AG09319 (cell line): ENCODE data around the gene EXOC6.

Source experiments
- DNase-seq: peaks from one replicate; pipeline ENCODE4 v3.0.0-alpha.2; 2010; ENCODE audit warnings: low read depth; ENCODE audit errors: extremely low read depth
- TF ChIP-seq, protein P1 (sequence below): IDR thresholded peaks from 2 replicates; pipeline ENCODE4 v1.5.1; 2011; ENCODE audit warnings: low read depth, mild to moderate bottlenecking, inconsistent platforms, low read length, moderate library complexity

The EXOC6 gene

DNA sequence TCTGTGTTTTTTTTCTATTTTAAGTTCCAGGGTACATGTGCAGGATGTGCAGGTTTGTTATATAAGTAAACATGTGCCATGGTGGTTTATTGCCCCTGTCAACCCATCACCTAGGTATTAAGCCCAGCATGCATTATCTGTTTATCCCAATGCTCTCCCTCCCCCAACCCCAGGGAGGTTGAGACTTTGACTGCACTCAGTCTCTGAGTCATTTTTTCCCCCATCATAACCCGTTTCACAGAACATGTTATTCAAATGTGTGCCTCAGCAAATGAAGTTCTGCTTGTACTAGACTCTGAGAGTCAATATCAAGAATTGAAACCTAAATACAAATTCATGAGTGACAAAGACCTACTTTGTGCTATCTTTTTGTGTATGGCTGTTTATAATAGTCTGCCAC, 142.3 kb downstream of the EXOC6 start:
- DNase-seq, result no peak
- TF ChIP-seq, protein P1, sequence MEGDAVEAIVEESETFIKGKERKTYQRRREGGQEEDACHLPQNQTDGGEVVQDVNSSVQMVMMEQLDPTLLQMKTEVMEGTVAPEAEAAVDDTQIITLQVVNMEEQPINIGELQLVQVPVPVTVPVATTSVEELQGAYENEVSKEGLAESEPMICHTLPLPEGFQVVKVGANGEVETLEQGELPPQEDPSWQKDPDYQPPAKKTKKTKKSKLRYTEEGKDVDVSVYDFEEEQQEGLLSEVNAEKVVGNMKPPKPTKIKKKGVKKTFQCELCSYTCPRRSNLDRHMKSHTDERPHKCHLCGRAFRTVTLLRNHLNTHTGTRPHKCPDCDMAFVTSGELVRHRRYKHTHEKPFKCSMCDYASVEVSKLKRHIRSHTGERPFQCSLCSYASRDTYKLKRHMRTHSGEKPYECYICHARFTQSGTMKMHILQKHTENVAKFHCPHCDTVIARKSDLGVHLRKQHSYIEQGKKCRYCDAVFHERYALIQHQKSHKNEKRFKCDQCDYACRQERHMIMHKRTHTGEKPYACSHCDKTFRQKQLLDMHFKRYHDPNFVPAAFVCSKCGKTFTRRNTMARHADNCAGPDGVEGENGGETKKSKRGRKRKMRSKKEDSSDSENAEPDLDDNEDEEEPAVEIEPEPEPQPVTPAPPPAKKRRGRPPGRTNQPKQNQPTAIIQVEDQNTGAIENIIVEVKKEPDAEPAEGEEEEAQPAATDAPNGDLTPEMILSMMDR, result no peak

DNA sequence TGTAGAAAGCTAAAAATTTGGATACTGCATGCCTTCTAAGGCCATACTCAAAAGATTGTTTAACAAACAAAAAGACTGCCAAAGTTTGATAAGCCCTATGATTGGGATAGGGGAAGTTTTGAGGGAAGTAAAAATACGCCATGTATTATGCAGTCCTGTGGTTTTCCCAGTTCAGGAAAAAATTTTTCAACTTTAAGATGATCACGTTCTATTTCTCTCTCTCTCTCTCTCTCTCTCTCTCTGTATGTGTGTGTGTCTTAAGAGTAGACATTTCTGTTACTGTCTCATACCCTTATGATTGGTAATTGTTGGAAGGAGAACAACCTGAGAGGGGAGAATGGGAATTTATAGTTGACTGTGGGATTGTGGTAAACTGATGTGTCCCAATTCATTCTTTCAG, 143.2 kb downstream of the EXOC6 start:
- TF ChIP-seq, protein P1, result no peak
- DNase-seq, result no peak

DNA sequence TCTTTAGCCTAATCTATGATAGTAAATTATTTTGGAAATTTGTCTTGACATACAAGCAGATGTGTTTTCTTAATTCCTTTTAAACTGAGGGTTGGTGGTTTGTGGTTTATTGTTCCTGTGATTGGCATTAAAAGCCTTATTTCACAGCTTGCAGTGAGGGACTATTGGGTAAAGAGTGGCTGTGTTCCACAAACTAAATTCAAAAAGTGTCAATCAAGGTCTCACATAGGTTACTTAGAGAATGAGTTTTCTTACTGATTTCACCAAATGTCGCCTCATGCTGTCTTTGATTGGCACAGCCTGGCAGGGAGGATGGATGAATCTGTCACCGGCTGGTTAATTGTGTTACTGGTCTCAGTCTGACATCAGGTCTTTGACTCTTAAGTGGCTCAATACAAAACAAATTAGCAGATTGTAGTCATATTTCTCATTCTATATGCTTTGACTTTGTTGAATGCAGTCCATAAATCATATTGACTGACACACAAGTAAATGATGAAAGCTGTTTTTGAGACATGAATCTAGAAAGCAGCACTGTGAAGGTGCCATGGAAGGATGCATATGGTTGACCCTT, 145.5 kb downstream of the EXOC6 start:
- DNase-seq, result no peak
- TF ChIP-seq, protein P1, result no peak

DNA sequence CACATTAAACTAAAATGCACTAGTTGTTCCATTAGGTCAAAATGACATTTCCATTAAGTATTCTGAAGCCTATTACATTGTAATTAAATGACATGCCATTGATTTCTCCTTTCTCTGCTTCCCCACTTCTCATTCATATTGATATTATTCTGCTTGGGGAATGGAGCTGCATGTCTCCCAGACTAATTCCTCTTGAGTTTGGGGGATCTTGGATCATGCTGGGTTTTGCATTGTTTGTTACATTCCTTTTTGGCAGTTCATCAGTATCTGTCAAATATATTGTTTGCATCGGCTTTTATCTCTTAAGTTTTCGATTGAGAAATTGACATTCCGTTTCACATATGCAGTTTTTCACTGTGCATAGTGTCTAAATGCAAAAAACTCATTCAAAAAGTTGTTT, 147.2 kb downstream of the EXOC6 start:
- TF ChIP-seq, protein P1, result no peak
- no peak for DNase-seq

DNA sequence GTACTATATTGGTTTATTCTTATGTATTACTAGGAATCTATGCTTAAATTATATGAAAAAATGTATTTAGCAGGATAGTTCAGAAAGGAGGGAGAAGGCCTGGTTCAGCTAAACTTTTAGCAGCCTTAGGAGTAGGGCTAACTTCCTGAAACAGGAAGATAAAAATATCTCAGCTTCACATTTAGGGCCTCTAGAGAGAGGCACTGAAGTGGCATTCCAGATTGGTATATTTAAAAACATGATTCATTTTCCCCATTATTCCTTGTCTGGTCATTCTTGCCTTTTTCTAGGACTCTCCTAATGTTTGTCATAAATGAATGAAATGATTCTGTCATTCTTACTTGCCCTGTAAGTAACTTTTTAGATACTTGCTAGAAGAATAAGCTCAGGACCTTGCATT, 149.3 kb downstream of the EXOC6 start:
- no peak for DNase-seq
- TF ChIP-seq, protein P1, result no peak

DNA sequence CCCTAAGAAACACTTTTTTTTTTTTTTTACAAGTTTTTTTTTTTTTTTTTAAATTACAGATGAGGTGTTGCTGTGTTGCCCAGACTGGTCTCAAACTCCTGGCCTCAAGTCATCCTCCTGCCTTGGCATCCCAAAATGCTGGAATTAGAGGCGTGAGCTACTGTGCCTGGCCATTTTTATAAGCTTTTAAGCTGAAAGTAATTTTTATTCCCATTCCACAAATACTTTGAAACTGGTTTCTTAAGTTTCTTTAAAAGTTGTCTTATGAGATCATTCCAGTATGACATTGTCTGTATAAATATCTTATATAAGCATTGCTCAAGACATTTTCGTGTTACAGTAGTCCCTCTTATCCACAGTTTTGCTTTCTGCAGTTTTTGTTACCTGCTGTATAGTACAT, 150.9 kb downstream of the EXOC6 start:
- TF ChIP-seq, protein P1, result no peak
- no peak for DNase-seq

DNA sequence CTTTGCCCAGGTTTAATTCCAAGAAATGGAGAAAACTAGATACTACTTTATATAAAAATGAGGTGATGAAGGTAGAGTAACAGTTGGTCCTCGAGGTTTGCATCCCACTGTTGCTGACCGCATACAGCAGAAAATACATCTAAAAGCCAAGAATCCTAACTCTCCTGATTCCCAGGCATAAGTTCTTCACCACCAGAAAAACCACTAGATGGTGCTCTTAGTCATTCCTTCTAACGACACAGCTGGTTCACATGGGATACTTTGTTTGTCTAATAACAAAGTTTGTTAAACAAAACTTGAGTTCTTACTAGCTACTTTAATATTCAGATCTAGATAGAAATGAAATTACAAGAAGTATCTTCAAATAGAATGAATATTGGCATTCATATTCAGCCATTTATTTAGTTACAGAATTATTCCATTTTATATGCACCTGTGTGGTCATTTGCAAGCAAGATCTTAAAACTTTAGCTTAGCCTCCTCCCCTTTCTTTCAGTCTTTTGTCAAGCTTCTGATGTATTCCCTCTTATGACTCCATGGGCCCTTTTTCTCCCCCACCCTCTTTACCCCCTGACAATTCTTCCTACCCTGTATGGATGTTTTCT, 158.2 kb downstream of the EXOC6 start:
- TF ChIP-seq, protein P1, result peak; percentile 79
- peak; percentile 27 for DNase-seq
